GM19463 (cell line): Measurements from ENCODE around the gene MOB2.

Experiments
- ATAC-seq: cut with Tn5 transposase; IDR thresholded peaks from one replicate; pipeline ENCODE4 v1.9.1; 2021; ENCODE audit warnings: mild to moderate bottlenecking, moderate library complexity; ENCODE audit not compliant: unreplicated experiment

MOB2 gene

GRCh38 chr11:1459764-1460395 is 26.7 kb downstream of the MOB2 start:
- ATAC-seq = no peak

GRCh38 chr11:1459219-1459575 is 27.4 kb downstream of the MOB2 start:
- no peak for ATAC-seq

- ATAC-seq = no peak
Observed at GRCh38 chr11:1458340-1459218, 28.0 kb downstream of the MOB2 start.

- ATAC-seq = no peak
Observed at GRCh38 chr11:1457856-1458255, 28.7 kb downstream of the MOB2 start.

GRCh38 chr11:1457326-1457680 is 29.3 kb downstream of the MOB2 start:
- ATAC-seq = no peak

GRCh38 chr11:1456596-1457325 is 29.8 kb downstream of the MOB2 start:
- ATAC-seq = no peak

- ATAC-seq = no peak
Observed at GRCh38 chr11:1456176-1456575, 30.4 kb downstream of the MOB2 start.

GRCh38 chr11:1455763-1456060 is 30.9 kb downstream of the MOB2 start:
- ATAC-seq = no peak

GRCh38 chr11:1455032-1455762 is 31.4 kb downstream of the MOB2 start:
- ATAC-seq = no peak

GRCh38 chr11:1454576-1454975 is 32.0 kb downstream of the MOB2 start:
- no peak for ATAC-seq

- ATAC-seq = no peak
Observed at GRCh38 chr11:1453611-1454034, 33.0 kb downstream of the MOB2 start.

GRCh38 chr11:1452744-1453143 is 33.8 kb downstream of the MOB2 start:
- no peak for ATAC-seq

- no peak for ATAC-seq
Observed at GRCh38 chr11:1451781-1452470, 34.7 kb downstream of the MOB2 start.

- no peak for ATAC-seq
Observed at GRCh38 chr11:1450949-1451710, 35.4 kb downstream of the MOB2 start.

GRCh38 chr11:1450344-1450875 is 36.2 kb downstream of the MOB2 start:
- ATAC-seq = no peak

- no peak for ATAC-seq
Observed at GRCh38 chr11:1449490-1450243, 36.9 kb downstream of the MOB2 start.

- no peak for ATAC-seq
Observed at GRCh38 chr11:1448882-1449281, 37.7 kb downstream of the MOB2 start.

GRCh38 chr11:1447845-1448825 is 38.4 kb downstream of the MOB2 start:
- ATAC-seq = no peak
